MM.1S (cell line): ENCODE measurements around the gene TXNL4B.
"Not testable (repeated sequence)": the region's sequence is repeated elsewhere in the genome, so short reads cannot be mapped to it uniquely, and the experiment has no call there.

Experiments
- EZH2 ChIP-seq: fragments of 300-600 bp; sonication (generic); optimal IDR thresholded peaks from 2 replicates; pipeline ENCODE3; 2017; ENCODE audit warnings: low read depth, mild to moderate bottlenecking, antibody characterized with exemption, low read length, mixed read lengths
- TF ChIP-seq, protein P1 (sequence below): fragments of 300-600 bp; sonication (generic); IDR thresholded peaks from 2 replicates; pipeline ENCODE4 v1.5.1; 2016; ENCODE audit warnings: antibody characterized with exemption, low read length, mixed read lengths

DNA sequence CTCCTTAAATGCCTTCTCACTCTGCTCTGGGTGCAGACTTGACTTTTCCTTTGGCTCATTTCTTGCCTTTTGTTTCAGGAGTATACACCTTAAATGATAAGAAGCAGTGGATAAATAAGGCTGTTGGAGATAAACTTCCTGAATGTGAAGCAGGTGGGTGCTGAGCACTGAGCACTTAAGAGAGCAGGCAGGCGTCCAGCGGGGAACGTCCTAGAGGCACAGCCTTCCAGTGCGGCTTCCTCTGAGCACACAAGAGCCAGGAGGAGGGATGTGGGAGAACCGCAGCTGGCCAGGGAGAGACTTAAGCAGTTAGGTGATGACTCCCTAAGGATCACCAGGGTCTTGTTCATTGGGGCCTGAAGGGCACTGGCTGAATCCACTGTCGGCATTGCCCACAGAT, 18.4 kb downstream of the TXNL4B start:
- TF ChIP-seq, protein P1, sequence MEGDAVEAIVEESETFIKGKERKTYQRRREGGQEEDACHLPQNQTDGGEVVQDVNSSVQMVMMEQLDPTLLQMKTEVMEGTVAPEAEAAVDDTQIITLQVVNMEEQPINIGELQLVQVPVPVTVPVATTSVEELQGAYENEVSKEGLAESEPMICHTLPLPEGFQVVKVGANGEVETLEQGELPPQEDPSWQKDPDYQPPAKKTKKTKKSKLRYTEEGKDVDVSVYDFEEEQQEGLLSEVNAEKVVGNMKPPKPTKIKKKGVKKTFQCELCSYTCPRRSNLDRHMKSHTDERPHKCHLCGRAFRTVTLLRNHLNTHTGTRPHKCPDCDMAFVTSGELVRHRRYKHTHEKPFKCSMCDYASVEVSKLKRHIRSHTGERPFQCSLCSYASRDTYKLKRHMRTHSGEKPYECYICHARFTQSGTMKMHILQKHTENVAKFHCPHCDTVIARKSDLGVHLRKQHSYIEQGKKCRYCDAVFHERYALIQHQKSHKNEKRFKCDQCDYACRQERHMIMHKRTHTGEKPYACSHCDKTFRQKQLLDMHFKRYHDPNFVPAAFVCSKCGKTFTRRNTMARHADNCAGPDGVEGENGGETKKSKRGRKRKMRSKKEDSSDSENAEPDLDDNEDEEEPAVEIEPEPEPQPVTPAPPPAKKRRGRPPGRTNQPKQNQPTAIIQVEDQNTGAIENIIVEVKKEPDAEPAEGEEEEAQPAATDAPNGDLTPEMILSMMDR = not testable (repeated sequence)
- TF ChIP-seq EZH2 = not testable (repeated sequence)
